GM18502 (cell line): ENCODE results near the gene TSPEAR.
"Not testable (repeated sequence)": the region's sequence is repeated elsewhere in the genome, so short reads cannot be mapped to it uniquely, and the experiment has no call there.

Experiments
- ATAC-seq: cut with Tn5 transposase; IDR thresholded peaks from one replicate; pipeline ENCODE4 v1.9.1; 2021; ENCODE audit warnings: mild to moderate bottlenecking; ENCODE audit not compliant: unreplicated experiment, poor library complexity

Gene TSPEAR

DNA sequence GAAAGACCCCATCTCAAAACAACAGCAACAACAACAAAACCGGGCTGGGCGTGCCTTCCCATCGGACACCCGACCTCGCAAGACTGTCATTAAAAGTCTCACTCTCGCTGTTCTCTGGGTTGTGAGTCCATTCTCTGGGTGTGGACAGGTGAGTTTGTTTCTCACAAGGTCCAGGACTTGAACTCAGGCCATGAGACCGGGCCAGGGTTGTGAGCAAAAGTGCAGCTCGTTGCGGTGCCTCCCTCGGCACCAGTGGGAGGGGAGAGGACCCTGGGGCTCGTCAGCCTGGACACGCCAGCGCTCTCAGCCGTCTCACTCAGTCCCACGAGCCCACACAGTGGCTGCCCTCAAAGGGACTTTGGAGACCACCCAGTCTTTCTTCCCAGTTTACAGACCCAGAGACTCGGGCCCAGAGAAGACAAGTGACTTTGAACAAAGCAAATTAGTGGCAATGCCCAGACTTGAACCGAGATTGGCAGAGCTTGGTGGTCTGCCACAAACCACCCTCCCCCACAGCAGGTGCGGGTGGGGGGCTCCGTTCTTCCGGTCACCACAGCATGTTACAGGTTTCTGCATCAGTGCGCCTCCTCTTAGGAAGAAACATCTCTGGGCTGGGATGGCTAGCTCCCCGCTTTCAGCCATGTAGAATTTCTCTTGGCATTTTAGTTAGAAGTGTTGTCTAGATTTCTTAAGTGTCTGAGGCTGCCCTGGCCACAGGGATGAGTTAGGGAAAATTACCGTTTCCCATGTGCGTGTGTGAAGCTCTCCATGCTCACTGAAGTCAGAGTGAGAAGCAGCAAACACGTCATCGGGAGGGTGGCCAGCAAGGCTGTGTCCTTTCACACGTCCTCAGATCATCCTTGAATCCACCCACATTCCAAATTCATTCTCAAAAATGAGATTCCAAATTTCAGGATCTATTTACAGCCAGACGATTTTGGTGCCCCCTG is 227.8 kb downstream of the TSPEAR start:
- ATAC-seq: no peak

DNA sequence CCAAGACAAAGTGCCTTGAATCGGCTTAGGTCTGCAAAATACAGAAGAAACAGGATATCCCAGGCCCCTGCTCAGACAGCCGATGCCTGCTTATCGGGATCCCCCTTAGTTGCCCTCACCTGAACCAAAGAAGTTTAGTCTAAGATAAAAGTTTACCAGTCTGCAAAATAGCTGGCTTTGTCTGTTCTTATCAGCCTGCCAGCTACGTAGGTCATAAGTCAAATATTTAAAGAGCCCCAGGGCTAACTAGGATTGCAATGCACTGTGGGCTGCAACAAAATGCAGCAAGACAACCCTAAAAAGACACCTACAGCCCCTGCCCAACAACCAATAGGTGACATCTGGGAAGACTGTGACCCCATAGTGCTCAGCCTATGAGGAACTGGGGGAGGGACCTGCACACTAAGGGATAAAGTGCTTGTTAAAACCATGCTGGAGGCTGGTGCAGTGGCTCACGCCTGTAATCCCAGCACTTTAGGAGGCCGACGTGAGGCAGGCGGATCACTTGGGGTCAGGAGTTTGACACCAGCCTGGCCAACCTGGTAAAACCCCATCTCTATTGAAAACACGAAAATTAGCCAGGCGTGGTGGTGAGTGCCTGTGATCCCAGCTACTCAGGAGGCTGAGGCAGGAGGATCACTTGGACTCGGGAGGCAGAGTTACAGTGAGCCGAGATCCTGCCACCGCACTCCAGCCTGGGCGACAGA is 228.6 kb downstream of the TSPEAR start:
- ATAC-seq: no peak

DNA sequence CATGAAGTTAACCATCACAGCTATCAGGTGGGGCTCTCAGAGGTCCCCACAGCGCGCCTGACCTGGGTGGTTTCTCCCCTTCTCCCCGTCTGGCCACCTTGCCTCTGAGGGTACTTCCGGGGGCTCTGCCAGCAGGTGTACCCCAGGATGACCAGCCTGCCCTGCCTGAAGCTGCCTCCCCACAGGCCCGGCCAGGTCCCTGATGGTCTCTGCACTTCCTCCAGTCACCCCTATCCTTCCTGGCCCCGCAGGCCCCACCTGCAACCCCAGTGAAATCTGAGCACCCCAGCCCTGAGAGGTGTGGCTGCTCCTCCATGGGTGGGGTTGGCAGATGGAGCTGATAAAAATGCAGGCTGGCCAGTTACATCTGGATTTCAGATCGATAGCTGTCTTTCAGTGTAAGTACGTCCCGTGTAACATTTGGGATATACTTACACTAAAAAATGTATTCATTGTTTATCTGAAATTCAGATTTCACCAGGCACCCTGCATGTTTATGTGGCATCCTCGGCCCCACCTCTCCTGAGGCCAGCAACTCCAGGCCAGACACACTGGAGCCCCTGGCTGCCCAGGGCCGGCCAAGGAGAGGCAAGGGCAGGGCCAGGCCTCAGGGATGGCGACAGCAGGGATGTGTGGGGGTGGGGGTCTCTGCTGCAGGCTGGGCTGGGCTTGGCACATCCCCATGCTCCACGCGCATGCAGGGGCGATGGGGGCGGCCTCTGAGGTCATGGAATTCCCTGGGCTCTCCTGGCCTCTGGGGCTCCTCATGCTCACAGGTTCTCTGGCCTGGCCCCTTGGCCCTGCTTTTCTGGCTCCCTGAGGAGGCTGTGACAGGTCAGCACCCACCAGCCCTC is 230.9 kb downstream of the TSPEAR start:
- no peak for ATAC-seq

DNA sequence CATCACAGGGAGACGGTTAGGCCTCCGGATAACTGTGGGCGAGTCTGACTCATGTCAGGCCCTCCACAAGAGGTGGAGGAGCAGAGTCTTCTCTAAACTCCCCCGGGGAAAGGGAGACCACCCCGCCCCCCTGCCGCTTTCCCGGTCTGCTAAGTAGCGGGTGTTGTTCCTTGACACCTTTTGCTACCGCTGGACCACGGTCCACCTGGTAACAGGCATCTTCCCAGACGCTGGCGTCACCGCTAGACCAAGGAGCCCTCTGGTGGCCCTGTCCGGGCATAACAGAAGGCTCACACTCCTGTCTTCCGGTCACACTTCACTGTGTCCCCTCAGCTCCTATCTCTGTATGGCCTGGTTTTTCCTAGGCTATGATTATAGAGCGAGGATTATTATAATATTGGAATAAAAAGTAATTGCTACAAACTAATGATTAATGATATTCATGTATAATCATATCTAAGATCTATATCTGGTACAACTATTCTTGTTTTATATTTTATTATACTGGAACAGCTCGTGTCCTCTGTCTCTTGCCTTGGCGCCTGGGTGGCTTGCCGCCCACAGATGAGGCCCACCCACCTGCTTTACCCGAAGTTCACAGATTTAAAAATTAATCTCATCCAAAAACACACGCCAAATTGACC is 231.7 kb downstream of the TSPEAR start:
- ATAC-seq: not testable (repeated sequence)

DNA sequence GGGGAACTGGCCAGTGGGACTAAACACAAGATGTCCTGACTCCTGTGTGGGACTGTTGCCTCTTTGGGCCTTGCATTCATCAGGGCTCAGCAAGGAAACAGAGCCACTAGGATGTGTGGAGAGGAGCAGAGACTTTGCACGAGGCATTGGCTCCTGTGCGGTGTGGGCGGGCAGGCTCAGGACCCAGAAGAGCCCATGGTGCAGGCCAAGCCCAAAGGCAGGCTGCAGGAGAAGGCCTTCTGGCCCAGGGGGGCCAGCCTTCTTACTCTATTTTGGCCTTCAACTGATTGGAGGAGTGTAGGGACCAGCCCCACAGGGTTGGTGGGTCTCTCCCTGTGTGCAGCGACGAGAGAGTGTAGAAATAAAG is 232.6 kb downstream of the TSPEAR start:
- ATAC-seq: no peak

DNA sequence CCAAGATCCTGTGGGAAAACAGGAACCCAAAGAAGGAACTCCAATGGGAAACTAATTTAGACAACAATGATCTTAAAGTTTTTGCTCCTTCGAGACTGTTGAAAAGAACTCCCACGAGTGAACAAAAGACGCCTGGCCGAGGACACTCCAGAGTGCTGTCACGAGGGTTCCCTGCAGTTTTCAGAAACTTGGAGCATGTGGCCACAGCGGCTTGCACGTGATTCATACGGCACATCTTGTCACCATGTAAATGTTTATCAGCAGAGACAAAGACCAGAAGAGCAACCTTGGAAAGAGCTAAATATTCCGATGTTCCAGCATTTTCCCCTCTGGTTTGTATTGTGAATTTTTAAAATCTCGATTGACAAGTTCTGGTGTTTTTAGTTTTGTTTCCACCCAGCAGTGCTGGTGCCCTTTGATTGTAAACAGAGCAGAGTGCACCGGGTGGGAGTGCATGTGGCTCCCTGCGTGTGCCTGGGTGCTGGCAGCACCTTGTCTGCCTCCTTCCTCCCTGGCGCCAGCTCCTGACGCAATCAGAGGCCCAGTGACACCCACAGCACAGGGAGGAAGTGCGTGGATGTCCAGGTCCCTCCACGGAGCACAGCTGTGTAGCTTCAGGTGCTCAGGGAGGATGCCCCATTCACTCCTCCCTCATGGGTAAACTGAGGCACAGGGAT is 233.1 kb downstream of the TSPEAR start:
- no peak for ATAC-seq

DNA sequence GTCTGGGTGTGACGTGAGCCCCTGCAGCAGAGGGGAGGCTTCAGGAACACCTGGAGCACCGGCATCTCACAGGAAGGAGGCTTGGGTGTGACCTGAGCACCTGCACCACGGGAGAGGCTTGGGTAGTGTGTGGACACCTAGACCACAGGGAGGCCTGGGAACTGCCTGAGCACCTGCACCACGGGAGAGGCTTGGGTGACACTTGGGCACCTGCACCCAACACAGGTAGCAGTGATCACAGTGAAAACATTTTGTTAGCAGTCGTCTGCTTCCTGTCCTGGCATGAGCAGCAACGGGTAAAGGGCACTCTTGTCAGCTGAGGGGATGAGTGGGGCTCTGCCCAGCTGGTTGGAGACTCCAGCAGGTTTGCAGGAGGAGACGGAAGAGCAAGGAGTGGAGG is 233.7 kb downstream of the TSPEAR start:
- ATAC-seq: no peak

DNA sequence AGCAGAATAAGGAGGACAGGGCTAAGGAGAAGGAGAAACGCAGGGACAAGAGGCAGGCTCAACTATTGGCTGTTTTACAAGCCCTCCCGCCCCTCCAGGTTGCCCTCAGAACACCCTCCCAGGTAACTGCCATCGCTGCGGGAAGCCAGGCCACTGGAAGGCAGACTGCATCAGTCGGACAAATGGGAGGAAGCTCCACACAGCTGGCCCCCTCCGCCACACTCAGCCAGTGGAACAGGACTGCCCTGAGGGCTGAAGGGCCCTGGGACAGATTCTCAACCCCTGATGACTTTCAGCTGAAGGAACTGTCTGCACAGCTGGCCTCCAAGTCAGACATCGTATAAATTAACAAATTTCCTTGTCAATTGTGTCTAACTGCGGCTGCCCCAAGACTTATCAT is 234.2 kb downstream of the TSPEAR start:
- ATAC-seq: no peak

DNA sequence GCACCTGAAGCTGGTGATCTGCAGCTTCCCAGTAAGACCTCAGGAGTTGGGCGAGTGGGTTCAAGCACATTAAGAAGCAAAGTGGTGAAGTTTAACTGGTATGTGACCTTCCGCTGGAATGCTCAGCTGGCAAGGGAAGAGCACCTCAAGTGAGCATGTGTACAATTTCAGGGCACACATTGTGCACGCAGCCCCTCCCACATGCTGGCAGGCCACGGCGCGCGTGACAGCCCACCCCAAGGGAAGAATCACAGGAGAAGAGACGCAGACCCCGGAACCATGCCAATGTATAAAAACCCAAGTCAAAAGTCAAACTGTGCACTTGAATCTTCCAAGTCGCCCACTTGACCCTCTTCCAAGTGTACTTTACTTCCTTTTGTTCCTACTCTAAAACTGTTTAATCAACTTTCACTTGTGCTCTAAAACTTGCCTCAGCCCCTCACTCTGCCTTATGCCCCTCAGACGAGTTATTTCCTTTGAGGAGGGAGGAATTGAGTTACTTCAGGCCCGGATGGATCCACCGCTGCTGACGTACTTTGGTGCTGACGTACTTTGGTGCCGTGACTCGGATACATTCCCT is 236.0 kb downstream of the TSPEAR start:
- no peak for ATAC-seq

DNA sequence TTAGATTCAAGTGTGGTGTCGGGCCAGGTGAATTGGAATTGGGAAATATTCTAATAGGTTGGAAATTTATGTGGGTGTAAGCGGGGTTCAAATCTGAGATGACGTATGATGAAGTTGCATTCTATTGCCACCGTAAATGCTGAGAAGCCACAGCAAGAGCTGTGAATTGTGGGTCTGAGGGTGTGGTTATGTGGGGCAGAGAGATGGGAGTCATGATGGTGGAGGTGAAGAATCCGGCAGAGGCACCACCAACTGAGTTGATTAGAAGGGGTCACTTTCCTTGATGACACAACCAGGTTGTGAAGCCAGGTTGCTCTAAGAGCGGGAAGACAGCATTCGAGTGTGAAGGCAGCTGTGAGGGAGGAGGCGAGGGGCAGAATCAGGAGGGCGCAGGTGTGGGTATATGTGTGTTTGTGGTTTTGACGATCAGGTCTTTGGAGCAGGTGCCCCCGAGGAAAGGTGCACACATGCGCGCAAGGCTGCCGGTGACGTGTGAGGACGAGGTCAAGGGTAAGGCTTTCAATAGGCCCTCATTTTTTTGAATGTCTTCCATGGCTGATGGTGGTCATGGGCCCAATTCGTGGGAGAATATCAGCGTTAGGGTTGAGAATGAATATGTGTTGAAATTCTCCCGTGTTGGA is 237.3 kb downstream of the TSPEAR start:
- no peak for ATAC-seq

DNA sequence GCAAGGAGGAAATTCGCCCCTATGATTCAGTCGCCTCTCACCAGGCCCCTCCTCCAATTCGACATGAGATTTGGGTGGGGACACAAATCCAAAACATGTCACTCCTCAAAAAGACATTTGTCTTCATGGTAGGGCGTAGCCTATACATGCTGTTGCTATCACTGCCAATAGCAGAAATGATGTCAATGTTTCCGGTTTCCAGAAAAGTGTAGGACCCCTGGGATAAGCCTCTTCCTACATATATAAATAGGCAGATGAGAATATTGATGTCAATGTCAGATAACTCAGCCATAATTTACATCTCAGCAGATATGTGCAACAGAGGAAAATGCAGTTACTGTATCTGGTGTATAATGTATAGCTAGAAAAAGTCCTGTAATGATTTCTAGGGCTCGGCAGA is 239.4 kb downstream of the TSPEAR start:
- no peak for ATAC-seq

DNA sequence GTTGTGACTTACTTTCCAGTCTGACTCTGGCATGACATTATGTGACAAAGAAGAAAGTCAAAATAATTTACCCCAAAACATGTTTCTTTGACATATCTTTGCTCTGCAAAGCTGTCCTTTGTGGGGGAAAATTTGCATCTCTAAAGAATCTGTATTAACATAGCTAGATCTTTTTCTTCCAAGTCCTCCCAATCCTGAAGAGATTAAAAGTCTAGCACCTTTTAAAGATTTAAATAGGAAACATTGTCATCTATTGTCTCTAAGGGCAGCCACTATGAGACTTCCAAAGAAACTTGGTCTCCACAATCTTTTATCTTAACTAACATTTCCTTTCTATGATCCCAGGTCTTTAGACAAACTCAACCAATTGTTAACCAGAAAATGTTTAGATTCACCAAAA is 240.0 kb downstream of the TSPEAR start:
- no peak for ATAC-seq

DNA sequence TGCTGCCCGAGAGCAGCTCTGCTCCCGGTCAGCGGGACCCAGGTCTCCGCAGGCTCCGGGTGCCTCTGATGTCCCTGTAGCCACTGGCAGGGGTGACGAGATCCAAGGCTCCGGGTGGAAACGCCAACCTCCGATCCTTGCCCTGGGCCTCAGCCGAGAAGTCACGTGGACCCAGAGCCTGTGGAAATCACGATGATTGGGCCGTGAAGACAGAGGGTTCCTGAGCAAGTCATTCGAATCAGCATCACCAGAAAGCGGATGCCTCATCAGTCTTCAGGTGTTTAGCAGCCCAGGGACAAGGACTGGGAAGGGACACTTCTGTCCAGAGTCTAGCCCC is 243.5 kb downstream of the TSPEAR start:
- ATAC-seq: no peak

DNA sequence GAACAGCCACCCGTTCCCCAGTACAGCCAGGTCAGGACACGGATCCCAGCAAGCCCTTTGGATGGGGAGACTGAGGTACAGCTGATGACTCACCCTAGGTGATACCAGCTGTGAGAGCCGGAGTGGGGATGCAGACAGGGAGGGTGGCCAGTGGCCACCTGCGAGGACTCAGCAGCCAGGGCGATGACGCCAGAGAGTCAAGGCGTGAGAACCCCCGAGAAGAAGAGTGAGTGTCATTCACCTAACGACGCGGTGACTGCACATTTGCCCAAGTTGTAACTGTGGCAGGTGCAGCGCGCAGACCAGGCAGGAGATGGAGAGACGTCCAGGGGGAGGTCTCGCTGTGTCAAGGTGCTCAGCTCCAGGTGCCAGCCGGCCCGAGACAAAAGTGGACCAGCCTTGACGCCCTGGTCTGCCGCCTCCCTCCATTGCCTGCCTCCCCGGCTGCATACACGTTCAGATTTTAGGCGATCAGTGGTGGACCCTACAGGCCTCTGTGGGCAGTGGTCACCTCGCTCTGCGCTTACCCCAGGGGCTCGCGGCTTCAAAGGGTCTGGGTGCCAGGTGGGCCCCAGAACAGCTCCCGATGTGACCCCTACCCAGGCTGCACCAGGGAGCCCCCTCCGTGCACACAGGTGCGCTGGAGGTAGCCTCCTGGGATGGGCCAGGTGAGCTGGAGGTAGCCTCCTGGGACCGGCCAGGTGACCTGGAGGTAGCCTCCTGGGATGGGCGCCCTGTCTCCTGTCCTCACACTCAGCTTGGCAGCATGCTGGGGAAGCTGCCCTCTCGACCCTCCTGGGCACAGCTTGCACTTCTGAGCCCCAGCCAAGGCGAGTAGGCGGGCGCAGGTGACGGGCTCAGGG is 244.1 kb downstream of the TSPEAR start:
- no peak for ATAC-seq

DNA sequence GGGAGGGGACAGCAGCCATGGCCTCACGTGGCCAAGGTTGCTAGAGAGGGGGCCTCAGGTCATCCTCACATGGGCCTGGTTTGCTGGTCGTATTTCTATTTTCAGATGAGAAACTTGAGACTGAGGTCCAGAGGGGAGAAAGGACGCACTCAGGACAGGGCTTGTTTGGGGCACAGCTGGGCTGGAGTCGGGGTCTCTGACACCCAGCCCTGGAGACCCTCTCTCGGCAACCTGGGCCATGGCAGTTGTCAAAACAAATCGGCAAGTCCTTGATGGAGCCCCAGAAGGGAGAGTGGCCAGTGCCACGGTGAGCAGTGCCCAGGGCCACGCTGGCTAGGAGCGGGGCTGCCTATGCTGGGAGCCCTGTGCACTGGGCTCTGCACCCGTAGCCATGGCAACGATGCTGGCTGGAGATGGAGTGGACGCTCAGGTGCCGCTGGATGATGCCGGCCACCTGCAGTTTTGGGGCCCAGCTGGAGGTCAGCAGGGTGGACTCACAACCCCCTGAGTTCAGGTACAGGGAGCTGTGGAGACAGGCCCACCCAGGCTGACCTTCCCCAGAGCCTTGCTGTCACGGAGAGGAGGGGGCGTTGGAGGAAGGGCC is 244.9 kb downstream of the TSPEAR start:
- no peak for ATAC-seq

DNA sequence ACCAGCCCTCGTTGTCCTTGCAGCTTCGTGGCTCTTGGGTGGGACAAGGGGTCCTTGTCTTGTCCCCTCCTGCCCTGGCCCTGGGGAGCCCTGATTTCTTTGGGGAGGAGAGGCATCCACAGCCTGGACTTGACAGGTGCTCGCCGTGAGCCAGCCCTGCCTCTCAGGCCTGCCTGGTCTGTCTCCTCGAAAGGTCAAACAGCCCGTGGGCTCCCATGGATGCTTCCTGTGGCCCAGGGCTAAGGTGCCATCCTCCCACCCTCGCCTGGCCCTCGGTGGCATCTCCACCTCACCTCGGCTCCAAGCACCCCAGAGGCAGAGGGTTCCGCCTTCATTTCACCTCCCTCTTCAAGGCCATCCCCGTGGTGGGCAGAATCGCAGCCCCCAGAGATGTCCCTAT is 247.0 kb downstream of the TSPEAR start:
- ATAC-seq: no peak

DNA sequence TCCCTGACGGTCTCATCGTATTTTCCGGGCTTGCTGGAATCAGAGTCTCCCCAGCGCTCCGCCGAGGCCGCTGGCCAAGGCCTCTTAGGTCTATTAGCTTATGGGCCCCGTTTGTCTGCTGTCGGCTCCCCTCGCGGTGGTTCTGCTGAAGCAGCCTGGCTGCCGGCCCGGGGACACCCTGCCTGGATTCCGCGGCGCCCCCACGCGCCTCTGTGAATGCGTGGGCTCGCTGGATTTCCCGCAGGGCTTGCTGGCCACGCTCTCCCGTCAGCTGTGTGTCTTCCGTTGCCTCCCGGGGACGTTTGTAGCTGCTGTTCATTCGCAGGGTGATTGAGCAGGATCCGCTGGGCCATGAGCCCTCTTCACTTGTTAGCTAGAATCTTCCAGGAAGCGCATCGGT is 247.6 kb downstream of the TSPEAR start:
- ATAC-seq: no peak

DNA sequence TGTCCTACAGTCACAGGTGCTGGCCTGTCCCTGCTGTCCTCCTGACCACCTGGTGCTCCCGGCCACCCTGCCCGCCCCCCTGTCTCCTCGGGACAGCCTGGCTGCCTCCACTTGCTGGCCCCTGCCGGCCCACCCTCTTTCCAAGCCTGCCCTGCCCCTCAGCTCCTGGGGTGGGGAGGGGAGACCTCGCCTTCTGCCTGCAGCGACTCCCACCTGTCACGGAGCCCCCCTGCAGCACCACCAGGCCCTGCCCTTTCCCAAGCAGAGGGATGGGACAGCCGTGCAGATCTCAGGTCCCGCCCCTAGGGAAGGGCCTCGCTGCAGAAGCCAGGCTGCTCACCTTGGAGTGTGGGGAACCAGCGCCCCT is 248.6 kb downstream of the TSPEAR start:
- ATAC-seq: no peak
